Fibroblast of skin of scalp (primary cell): ENCODE data around the gene RIC3.
"Not testable (repeated sequence)": the region's sequence is repeated elsewhere in the genome, so short reads cannot be mapped to it uniquely, and the experiment has no call there.

Experiments used
- DNase-seq: peaks from one replicate; pipeline ENCODE4 v3.0.0-alpha.2; 2013

The RIC3 gene

GRCh38 chr11:8186429-8186828 lies 17.6 kb upstream of the RIC3 start:
- no peak for DNase-seq

GRCh38 chr11:8183111-8183510 lies 14.3 kb upstream of the RIC3 start:
- no peak for DNase-seq

- no peak for DNase-seq
These were observed 11.6 kb upstream of the RIC3 start for GRCh38 chr11:8180469-8180868.

- DNase-seq, result no peak
These were observed 9.5 kb upstream of the RIC3 start for GRCh38 chr11:8178297-8178696.

- DNase-seq, result no peak
These were observed 8.3 kb upstream of the RIC3 start for GRCh38 chr11:8177136-8177535.

GRCh38 chr11:8167796-8168195 lies 1.0 kb downstream of the RIC3 start:
- DNase-seq, result peak; percentile 2

GRCh38 chr11:8164746-8165145 lies 4.1 kb downstream of the RIC3 start:
- no peak for DNase-seq

GRCh38 chr11:8161627-8162304 lies 7.1 kb downstream of the RIC3 start:
- DNase-seq, result not testable (repeated sequence)

- no peak for DNase-seq
These were observed 11.9 kb downstream of the RIC3 start for GRCh38 chr11:8156877-8157276.

- no peak for DNase-seq
These were observed 19.1 kb downstream of the RIC3 start for GRCh38 chr11:8149726-8150125.

GRCh38 chr11:8138526-8138925 lies 30.3 kb downstream of the RIC3 start:
- no peak for DNase-seq

- no peak for DNase-seq
These were observed 41.4 kb downstream of the RIC3 start for GRCh38 chr11:8127447-8127846.

- no peak for DNase-seq
These were observed 42.1 kb downstream of the RIC3 start for GRCh38 chr11:8126649-8127289.

- DNase-seq, result no peak
These were observed 46.6 kb downstream of the RIC3 start for GRCh38 chr11:8122173-8122764.

- no peak for DNase-seq
These were observed 57.2 kb downstream of the RIC3 start for GRCh38 chr11:8111636-8112035.

- DNase-seq, result no peak
These were observed 58.4 kb downstream of the RIC3 start for GRCh38 chr11:8110396-8110795.

GRCh38 chr11:8109675-8110074 lies 59.1 kb downstream of the RIC3 start:
- no peak for DNase-seq

- no peak for DNase-seq
These were observed 60.4 kb downstream of the RIC3 start for GRCh38 chr11:8108421-8108820.

GRCh38 chr11:8107642-8108041 lies 61.2 kb downstream of the RIC3 start:
- DNase-seq, result no peak

- no peak for DNase-seq
These were observed 62.1 kb downstream of the RIC3 start for GRCh38 chr11:8106679-8107078.

- DNase-seq, result no peak
These were observed 63.2 kb downstream of the RIC3 start for GRCh38 chr11:8105666-8106065.

- no peak for DNase-seq
These were observed 63.7 kb downstream of the RIC3 start for GRCh38 chr11:8105133-8105532.

- no peak for DNase-seq
These were observed 64.9 kb downstream of the RIC3 start for GRCh38 chr11:8103909-8104308.

- no peak for DNase-seq
These were observed 65.9 kb downstream of the RIC3 start for GRCh38 chr11:8102965-8103364.
